ENCODE measurements around the gene LY6G6C. TPM values are rescaled to one million over a fixed set of nuclear protein-coding genes. Genes with fewer than 3 reads are reported as not detected.

LY6G6C gene
- total and polyA plus RNA-seq, 2 of the 13 experiments (the other 11 are each of a cell fraction or from before 2014, with no cell fraction given), result 0.15 TPM; not detected in 1

GRCh38 chr6:31739639-31740396 is 18.3 kb upstream of the LY6G6C start, which contains the start of gene MSH5 (continued):
- TF ChIP-seq ZNF710 (CRISPR knock-in tag; IDR thresholded peaks at IDR 0.05; ENCODE audit: borderline replicate concordance) (peak; percentile 82), IRF1 (CRISPR knock-in tag; IDR thresholded peaks at IDR 0.05; ENCODE audit: low read depth) (peak; percentile 94), TAF15 (IDR thresholded peaks at IDR 0.05; ENCODE audit: low read depth, low read length, poor library complexity, severe bottlenecking) (no peak), ZNF75D (CRISPR knock-in tag; IDR thresholded peaks at IDR 0.05; ENCODE audit: borderline replicate concordance) (peak; percentile 90; the same call in 1 of the 2 replicates), ZSCAN30 (CRISPR knock-in tag; IDR thresholded peaks at IDR 0.05) (peak; percentile 95), MXD3 (CRISPR knock-in tag; IDR thresholded peaks at IDR 0.05) (peak; percentile 99), ZNF484 (CRISPR knock-in tag; IDR thresholded peaks at IDR 0.05; ENCODE audit: borderline replicate concordance, low read depth) (peak; percentile 90; the same call in 1 of the 2 replicates), ZNF12 (CRISPR knock-in tag; IDR thresholded peaks at IDR 0.05) (no peak), NFIB (CRISPR knock-in tag; IDR thresholded peaks at IDR 0.05; ENCODE audit: borderline replicate concordance) (peak; percentile 99), PCBP2 (optimal IDR thresholded peaks at IDR 0.05; ENCODE audit: low read depth, low read length, poor library complexity, severe bottlenecking) (no peak), NRL (CRISPR knock-in tag; IDR thresholded peaks at IDR 0.05; ENCODE audit: borderline replicate concordance) (peak; percentile 98), MIXL1 (CRISPR knock-in tag; IDR thresholded peaks at IDR 0.05) (no peak; the same call in none of the 2 replicates), ZNF776 (CRISPR knock-in tag; IDR thresholded peaks at IDR 0.05) (peak; percentile 99), NKX3-1 (CRISPR knock-in tag; IDR thresholded peaks at IDR 0.05) (peak; percentile 94), DPF2 (CRISPR knock-in tag; IDR thresholded peaks at IDR 0.05; ENCODE audit: borderline replicate concordance, low read depth) (no peak; the same call in 1 of the 2 replicates), ZNF138 (CRISPR knock-in tag; IDR thresholded peaks at IDR 0.05; ENCODE audit: low read depth) (peak; percentile 76; the same call in 1 of the 2 replicates), ZBTB10 (CRISPR knock-in tag; IDR thresholded peaks at IDR 0.05; ENCODE audit: borderline replicate concordance) (peak; percentile 78; the same call in 1 of the 2 replicates), ZNF292 (CRISPR knock-in tag; IDR thresholded peaks at IDR 0.05; ENCODE audit: borderline replicate concordance, low read depth) (no peak; the same call in 1 of the 2 replicates), ZBTB8A (CRISPR knock-in tag; IDR thresholded peaks at IDR 0.05; ENCODE audit: borderline replicate concordance, low read depth) (peak; percentile 80; the same call in 1 of the 2 replicates), YY1 (IDR thresholded peaks at IDR 0.05; ENCODE audit: insufficient read depth, insufficient replicate concordance, low read depth, low read length) (peak; percentile 85), HDAC1 (CRISPR knock-in tag; IDR thresholded peaks at IDR 0.05) (peak; percentile 94), TOE1 (CRISPR knock-in tag; IDR thresholded peaks at IDR 0.05) (no peak; the same call in 1 of the 2 replicates), SUZ12 (IDR thresholded peaks at IDR 0.05; ENCODE audit: low read depth, low read length) (no peak)

All from HepG2 (cell line).